ENCODE results near the gene PWWP2A. TPM values are rescaled to one million over a fixed set of nuclear protein-coding genes. Genes with fewer than 3 reads are reported as not detected.

The PWWP2A gene
- total RNA-seq, 2 experiments from 2014 or later: 14.8 to 15.8 TPM

- H3K27me3 Mint-ChIP-seq (ENCODE audit: low read depth): no peaks in the 10 kb centered on the region
- H3K4me1 Mint-ChIP-seq (ENCODE audit: low read depth): peaks cover 15% of the 10 kb centered on the region
- intact Hi-C loops (cut with micrococcal nuclease): loop anchor here (1.0 to 2.0 kb wide), 8 partner anchors 97 to 909 kb away; partner anchors contain the start of genes PTTG1, RNF145 and TTC1
- DNase-seq: peak; percentile 28
- peaks cover 21% of the 10 kb centered on the region for H3K36me3 Mint-ChIP-seq (ENCODE audit: low read depth)
- H3K9me3 Mint-ChIP-seq: no peaks in the 10 kb centered on the region
- peak overlapping the region; percentile 76 for H3K4me3 Mint-ChIP-seq
- CTCF ChIA-PET: interaction anchor here (0.8 kb wide), 1 partner anchor 37 kb away, joined by 3 read pairs; no protein-coding TSS in a partner anchor
- H3K27ac Mint-ChIP-seq: peak overlapping the region; percentile 59
These were observed 705 bp downstream of the PWWP2A start for GRCh38 chr5:160118349-160119141.

GRCh38 chr5:160116991-160117390 lies 2.3 kb downstream of the PWWP2A start:
- H3K27ac Mint-ChIP-seq: no peak overlapping the region

GRCh38 chr5:160108124-160108523 lies 11.1 kb downstream of the PWWP2A start:
- H3K27ac Mint-ChIP-seq: no peak overlapping the region
- peaks cover 22% of the 10 kb centered on the region for H3K4me1 Mint-ChIP-seq (ENCODE audit: low read depth)
- no peak for DNase-seq
- H3K27me3 Mint-ChIP-seq (ENCODE audit: low read depth): no peaks in the 10 kb centered on the region
- H3K4me3 Mint-ChIP-seq: no peak overlapping the region
- intact Hi-C loops (cut with micrococcal nuclease): no loop called here
- H3K36me3 Mint-ChIP-seq (ENCODE audit: low read depth): peaks cover 25% of the 10 kb centered on the region
- CTCF ChIA-PET: interaction anchor here (0.5 kb wide), 1 partner anchor 23 kb away, joined by 4 read pairs; no protein-coding TSS in a partner anchor
- no peaks in the 10 kb centered on the region for H3K9me3 Mint-ChIP-seq

More at GRCh38 chr5:160116991-160117390, 2.3 kb downstream of the PWWP2A start:
- no peak for DNase-seq
- Mint-ChIP-seq H3K9me3 (no peaks in the 10 kb centered on the region), H3K4me3 (no peak overlapping the region), H3K36me3 (ENCODE audit: low read depth) (peaks cover 28% of the 10 kb centered on the region), H3K27me3 (ENCODE audit: low read depth) (no peaks in the 10 kb centered on the region), H3K4me1 (ENCODE audit: low read depth) (peaks cover 15% of the 10 kb centered on the region)
- intact Hi-C loops (cut with micrococcal nuclease): no loop called here
- CTCF ChIA-PET: no interaction called here

GRCh38 chr5:160105686-160106360 lies 13.4 kb downstream of the PWWP2A start:
- CTCF ChIA-PET: interaction anchor here (0.6 kb wide), 2 partner anchors 62 to 82 kb away, joined by 3 to 4 read pairs; no protein-coding TSS in a partner anchor
- Mint-ChIP-seq H3K27me3 (ENCODE audit: low read depth) (no peaks in the 10 kb centered on the region), H3K4me3 (no peak overlapping the region), H3K4me1 (ENCODE audit: low read depth) (peaks cover 22% of the 10 kb centered on the region), H3K36me3 (ENCODE audit: low read depth) (peaks cover 23% of the 10 kb centered on the region), H3K9me3 (no peaks in the 10 kb centered on the region), H3K27ac (no peak overlapping the region)
- intact Hi-C loops (cut with micrococcal nuclease): no loop called here
- no peak for DNase-seq

- CTCF ChIA-PET: no interaction called here
- intact Hi-C loops (cut with micrococcal nuclease): no loop called here
These were observed 21.3 kb downstream of the PWWP2A start for GRCh38 chr5:160097991-160098390.

GRCh38 chr5:160096178-160096577 lies 23.1 kb downstream of the PWWP2A start:
- H3K27me3 Mint-ChIP-seq (ENCODE audit: low read depth): no peaks in the 10 kb centered on the region

More at GRCh38 chr5:160097991-160098390, 21.3 kb downstream of the PWWP2A start:
- no peak for DNase-seq
- Mint-ChIP-seq H3K27ac (no peak overlapping the region), H3K4me1 (ENCODE audit: low read depth) (peaks cover 12% of the 10 kb centered on the region), H3K36me3 (ENCODE audit: low read depth) (peaks cover 33% of the 10 kb centered on the region), H3K27me3 (ENCODE audit: low read depth) (no peaks in the 10 kb centered on the region), H3K4me3 (no peak overlapping the region), H3K9me3 (no peaks in the 10 kb centered on the region)

GRCh38 chr5:160092960-160093707 lies 26.1 kb downstream of the PWWP2A start:
- Mint-ChIP-seq H3K27me3 (ENCODE audit: low read depth) (no peaks in the 10 kb centered on the region), H3K9me3 (no peaks in the 10 kb centered on the region), H3K36me3 (ENCODE audit: low read depth) (peaks cover 36% of the 10 kb centered on the region), H3K4me3 (no peak overlapping the region), H3K27ac (peak overlapping the region; percentile 10), H3K4me1 (ENCODE audit: low read depth) (peaks cover 16% of the 10 kb centered on the region)
- no peak for DNase-seq
- intact Hi-C loops (cut with micrococcal nuclease): no loop called here
- CTCF ChIA-PET: interaction anchor here (0.8 kb wide), 1 partner anchor 71 kb away, joined by 3 read pairs; no protein-coding TSS in a partner anchor

More at GRCh38 chr5:160096178-160096577, 23.1 kb downstream of the PWWP2A start:
- Mint-ChIP-seq H3K4me3 (no peak overlapping the region), H3K27ac (no peak overlapping the region), H3K4me1 (ENCODE audit: low read depth) (peaks cover 14% of the 10 kb centered on the region), H3K36me3 (ENCODE audit: low read depth) (peaks cover 45% of the 10 kb centered on the region), H3K9me3 (no peaks in the 10 kb centered on the region)
- CTCF ChIA-PET: no interaction called here
- intact Hi-C loops (cut with micrococcal nuclease): no loop called here
- no peak for DNase-seq

- intact Hi-C loops (cut with micrococcal nuclease): no loop called here
- no peaks in the 10 kb centered on the region for H3K27me3 Mint-ChIP-seq (ENCODE audit: low read depth)
- CTCF ChIA-PET: no interaction called here
- H3K4me1 Mint-ChIP-seq (ENCODE audit: low read depth): peaks cover 16% of the 10 kb centered on the region
- H3K36me3 Mint-ChIP-seq (ENCODE audit: low read depth): peaks cover 34% of the 10 kb centered on the region
- no peaks in the 10 kb centered on the region for H3K9me3 Mint-ChIP-seq
- no peak overlapping the region for H3K4me3 Mint-ChIP-seq
- no peak for DNase-seq
- no peak overlapping the region for H3K27ac Mint-ChIP-seq
These were observed 26.7 kb downstream of the PWWP2A start for GRCh38 chr5:160092514-160092913.

GRCh38 chr5:160090059-160090458 lies 29.2 kb downstream of the PWWP2A start:
- Mint-ChIP-seq H3K4me1 (ENCODE audit: low read depth) (peaks cover 16% of the 10 kb centered on the region), H3K36me3 (ENCODE audit: low read depth) (peaks cover 33% of the 10 kb centered on the region), H3K27ac (no peak overlapping the region), H3K4me3 (no peak overlapping the region), H3K27me3 (ENCODE audit: low read depth) (no peaks in the 10 kb centered on the region), H3K9me3 (no peaks in the 10 kb centered on the region)
- CTCF ChIA-PET: interaction anchor here (0.7 kb wide), 1 partner anchor 33 kb away, joined by 3 read pairs; no protein-coding TSS in a partner anchor
- no peak for DNase-seq
- intact Hi-C loops (cut with micrococcal nuclease): no loop called here

GRCh38 chr5:160089531-160089930 lies 29.7 kb downstream of the PWWP2A start:
- Mint-ChIP-seq H3K27ac (no peak overlapping the region), H3K27me3 (ENCODE audit: low read depth) (no peaks in the 10 kb centered on the region), H3K36me3 (ENCODE audit: low read depth) (peaks cover 32% of the 10 kb centered on the region), H3K9me3 (no peaks in the 10 kb centered on the region), H3K4me3 (no peak overlapping the region), H3K4me1 (ENCODE audit: low read depth) (peaks cover 16% of the 10 kb centered on the region)
- DNase-seq: no peak
- intact Hi-C loops (cut with micrococcal nuclease): no loop called here
- CTCF ChIA-PET: interaction anchor here (0.7 kb wide), 1 partner anchor 33 kb away, joined by 3 read pairs; no protein-coding TSS in a partner anchor

GRCh38 chr5:160088805-160089204 lies 30.4 kb downstream of the PWWP2A start:
- intact Hi-C loops (cut with micrococcal nuclease): no loop called here
- Mint-ChIP-seq H3K27me3 (ENCODE audit: low read depth) (no peaks in the 10 kb centered on the region), H3K36me3 (ENCODE audit: low read depth) (peaks cover 25% of the 10 kb centered on the region), H3K4me3 (no peak overlapping the region), H3K4me1 (ENCODE audit: low read depth) (peaks cover 11% of the 10 kb centered on the region), H3K27ac (no peak overlapping the region), H3K9me3 (no peaks in the 10 kb centered on the region)
- CTCF ChIA-PET: no interaction called here
- no peak for DNase-seq

GRCh38 chr5:160087199-160087598 lies 32.1 kb downstream of the PWWP2A start:
- intact Hi-C loops (cut with micrococcal nuclease): no loop called here
- Mint-ChIP-seq H3K4me3 (no peak overlapping the region), H3K27me3 (ENCODE audit: low read depth) (no peaks in the 10 kb centered on the region), H3K9me3 (no peaks in the 10 kb centered on the region), H3K36me3 (ENCODE audit: low read depth) (peaks cover 11% of the 10 kb centered on the region), H3K4me1 (ENCODE audit: low read depth) (peaks cover 2% of the 10 kb centered on the region), H3K27ac (no peak overlapping the region)
- no peak for DNase-seq
- CTCF ChIA-PET: no interaction called here

Data from activated naive CD4-positive, alpha-beta T cell treated with anti-CD3 and anti-CD28 coated beads for 36 hours (primary cell).